NCI-H524 (cell line): ENCODE data around the gene NACC2.

Experiments
- DNase-seq, 2 experiments: peaks; one replicate each; lab custom pipeline; 2025; lab: John Stamatoyannopoulos, UW

Gene NACC2

DNA sequence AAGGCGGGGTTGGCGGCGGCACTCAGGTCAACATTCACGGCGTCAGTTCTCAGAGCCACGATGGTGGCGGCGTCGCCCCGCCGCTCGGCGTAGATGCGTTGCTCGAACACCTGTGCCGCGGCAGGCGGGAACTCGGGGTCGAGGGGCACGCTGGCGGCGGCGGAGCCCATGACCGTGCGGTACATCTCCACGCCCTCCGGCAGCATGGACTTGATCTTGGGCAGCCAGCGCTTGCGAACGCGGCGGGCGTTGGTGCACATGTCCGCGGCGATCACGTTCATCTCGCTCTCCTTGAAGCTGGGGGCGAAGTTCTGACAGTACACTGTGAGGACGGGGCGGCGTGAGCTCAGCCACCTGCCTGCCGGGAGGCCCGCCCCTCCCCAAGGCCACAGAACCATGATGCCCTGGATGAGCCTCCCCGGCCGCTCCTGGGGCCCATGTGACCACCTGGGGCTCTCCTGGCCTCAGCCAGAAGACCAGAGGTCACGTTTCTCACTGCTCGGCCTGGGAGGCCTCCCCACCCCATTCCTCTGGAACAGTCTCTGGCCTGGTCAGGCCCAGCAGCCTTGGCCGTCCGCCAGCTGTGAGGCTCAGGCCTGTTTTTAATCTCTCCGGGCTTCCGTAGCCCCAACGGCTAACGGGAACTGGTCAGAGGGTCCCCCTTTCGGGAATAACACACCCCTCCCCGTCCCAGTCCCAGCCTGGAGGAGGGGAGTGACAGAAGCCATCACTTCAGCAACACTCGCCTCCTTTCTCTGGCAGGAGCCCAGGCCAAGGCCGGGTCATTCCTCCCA lies 83.2 kb downstream of the NACC2 start:
- no peak for DNase-seq

DNA sequence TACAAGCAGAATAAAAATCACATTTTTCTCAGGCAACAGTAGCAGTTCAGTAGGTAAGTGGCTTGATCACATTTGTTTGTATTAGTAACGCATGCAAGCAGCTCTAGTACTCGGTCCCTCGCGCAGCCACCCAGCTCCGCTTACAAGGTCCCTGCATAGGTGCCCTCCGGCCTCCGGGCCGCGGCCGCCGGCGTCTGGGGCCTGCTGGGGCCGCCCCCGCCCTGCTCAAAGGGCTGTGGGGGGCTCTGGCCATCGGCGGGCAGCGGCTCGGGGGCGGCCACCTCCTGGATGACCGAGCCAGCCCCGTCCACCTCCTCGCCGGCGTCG lies 83.8 kb downstream of the NACC2 start:
- DNase-seq, result no peak

DNA sequence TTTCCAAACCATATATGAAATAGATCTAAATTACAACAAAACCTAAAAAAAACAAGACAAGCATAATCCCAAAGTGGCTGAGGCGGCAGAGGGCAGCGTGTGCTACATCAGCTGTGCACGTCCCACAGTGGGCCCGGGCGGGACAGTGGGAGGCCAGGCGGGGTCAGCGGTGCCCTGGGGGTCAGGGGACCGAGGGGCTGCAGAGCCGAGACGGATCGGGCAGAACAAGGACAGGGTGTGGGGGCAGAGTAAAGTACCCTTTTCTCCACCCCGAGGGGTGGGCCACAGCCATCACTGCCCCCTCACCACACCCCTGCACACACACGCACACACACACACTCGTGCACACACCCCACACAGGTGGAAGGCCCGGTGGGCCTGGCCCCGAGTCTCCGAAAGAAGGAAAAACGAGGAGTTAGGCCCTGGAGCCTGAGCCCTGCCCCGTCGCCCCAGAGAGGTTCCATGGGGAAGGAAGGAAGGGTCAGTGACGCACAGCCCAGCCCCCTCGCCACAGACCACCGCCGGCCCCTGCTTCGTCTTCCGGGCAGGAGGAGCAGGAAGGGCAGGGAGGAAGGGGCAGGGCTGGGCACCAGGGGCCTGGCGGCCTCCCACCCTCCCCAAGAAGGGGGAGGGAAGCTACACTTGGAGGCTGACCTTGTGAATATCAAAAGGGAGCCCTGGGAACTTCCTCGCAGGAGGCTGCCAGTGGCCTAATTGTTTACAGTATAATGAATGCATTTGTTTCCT lies 84.3 kb downstream of the NACC2 start:
- DNase-seq, result no peak

DNA sequence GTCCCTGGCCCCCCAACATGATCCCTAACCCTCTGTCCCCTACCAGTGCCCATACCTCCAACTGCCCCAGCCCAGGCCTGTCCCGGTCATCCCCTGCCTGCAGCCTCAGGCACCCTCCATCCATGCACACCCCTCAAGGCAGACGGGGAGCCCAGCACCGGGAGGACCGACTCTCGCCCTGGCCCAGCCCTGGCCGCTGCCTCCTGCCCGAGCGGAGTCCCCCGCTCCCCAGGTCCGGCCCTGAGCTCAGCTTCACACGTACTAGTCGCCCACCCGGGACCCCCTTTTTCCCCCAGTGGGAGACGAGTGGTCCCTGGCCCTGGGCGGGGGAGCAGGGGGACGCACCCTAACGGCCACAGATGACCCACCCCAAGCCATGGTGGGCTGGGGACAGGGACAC lies 84.9 kb downstream of the NACC2 start:
- no peak for DNase-seq

DNA sequence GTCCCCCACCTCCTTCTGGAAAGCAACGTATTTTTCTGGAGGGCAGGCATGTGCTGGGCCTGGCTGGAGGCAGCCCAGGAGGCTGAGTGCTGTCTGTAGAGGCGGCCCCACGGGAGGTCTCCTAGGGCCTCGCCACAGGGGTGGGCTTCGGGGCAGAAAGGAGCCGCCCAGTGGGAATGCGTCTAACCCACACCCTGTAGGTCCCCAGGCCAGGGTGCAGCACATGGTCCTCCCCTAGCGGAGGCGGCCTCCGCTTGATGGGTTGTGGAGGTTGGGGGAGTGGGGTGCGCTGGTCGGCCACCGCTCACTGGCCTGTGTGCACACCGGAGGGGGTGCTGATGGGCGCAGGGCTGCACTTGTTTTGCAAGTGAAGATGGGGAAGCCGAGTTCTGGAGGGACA lies 85.6 kb downstream of the NACC2 start:
- DNase-seq, result no peak

DNA sequence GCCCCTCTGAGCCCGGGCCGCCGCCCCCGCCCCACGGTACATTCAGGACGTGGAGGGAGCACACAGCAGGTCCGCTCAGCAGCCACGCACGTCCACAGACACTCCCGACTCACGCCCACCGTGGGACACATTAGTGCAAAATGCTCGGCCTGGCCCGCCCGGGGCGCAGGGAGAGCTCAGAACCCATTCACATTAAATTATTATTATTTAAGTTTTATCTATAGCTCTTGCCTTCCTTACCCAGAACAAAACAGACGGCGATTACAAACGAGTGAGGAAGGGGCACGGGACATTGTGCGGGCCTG lies 86.4 kb downstream of the NACC2 start:
- DNase-seq, result no peak

DNA sequence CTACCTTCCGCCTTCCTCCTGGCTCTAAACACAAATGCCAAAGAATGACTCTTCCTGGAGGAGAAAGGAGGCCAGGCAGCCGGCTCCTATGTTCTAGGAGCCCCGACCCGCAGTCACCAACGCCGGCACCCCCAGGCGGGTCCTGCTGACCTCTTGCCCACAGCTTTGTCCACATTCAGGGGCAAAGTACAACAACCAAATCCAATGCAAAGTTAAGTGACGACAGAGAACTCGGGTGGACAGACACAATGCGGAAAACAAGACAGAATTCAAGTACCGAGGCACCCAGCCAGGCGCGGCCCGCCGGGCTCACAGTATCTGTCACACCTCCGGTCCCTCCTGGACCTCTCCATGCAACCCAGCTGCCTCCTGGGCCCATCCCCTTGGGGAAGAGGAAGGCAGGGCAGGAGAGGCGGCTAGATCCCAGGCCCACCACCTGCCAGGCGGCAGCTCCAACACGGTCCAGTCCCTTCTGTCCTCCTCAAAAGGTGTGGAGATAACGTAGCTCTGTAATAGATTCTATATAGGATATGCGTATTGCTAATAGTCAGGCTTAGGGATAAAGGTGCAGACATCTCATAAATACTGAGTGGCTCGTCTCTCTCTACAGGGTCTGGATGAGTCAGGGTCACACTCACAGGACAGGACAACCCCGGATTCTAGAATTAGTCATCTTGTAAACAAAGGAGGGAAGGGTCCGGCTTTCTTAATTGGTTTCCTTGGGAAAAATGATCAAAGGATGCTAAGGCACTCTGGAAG lies 87.0 kb downstream of the NACC2 start:
- DNase-seq, result no peak

DNA sequence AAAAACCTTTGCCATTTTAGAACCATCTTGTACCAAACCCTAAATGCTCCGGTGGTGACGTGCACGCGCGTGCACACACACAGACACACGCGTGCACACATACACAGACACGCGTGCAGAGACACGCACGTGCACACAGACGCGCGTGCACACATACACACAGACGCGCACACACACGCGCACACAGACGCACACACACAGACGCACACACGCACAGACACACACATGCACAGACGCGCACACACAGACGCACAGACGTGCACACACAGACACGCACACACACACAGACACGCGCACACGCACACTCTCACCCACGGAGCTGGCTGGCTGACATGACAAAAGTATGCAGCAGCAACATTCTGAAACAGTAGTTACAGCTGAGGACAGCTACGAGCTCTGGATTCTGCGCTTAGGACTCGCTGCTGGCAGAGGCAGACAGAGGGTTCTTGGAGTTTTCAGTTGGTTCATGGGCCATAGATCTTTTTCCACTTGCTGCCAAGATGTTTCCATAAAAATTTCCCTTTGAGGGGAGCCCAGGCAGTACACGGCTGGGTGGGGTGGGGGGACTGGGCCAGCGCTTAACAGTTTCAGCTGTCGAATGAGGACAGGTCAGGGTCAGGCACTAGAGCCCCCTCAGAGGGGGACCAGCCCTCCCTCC lies 87.7 kb downstream of the NACC2 start:
- DNase-seq, result no peak

DNA sequence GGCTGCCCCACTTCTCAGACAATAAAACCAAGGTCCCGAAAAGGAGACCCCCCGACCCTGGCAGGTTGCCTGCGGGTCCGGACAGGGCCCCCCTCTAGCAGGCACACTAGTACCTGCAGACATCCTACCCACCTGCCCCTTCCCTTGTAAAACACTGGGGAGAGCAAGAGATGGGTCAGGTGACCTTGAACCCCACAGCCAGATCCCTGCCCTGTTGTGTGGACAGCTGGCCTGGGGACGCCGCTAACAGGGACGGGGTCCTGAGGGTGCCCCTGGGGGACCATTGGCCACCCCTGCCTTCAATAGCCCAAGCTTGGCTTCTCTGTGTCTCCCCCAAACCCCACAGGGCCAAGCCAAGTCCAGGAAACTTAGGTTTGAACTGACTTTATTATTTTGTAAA lies 88.9 kb downstream of the NACC2 start:
- DNase-seq, result no peak

DNA sequence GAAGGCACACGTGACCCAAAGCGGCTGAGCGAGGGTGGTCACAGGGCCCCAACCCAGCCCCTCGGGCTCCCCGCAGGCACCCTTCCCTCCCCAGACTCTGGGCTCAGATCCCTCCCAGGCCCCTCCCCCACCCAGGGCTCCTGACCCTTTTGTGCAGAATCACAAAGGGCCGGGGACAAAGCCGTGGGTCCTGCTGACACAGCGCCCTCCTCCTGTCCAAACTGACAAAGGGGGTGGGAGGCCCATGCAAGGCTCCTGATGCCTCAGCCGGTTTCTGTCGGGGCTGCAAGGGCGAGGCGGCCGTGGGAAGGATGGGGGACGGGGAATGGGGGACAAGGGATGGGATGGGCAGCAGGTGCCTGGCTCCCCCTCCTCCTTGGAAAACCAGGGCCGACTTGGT lies 90.4 kb downstream of the NACC2 start:
- DNase-seq, result no peak

DNA sequence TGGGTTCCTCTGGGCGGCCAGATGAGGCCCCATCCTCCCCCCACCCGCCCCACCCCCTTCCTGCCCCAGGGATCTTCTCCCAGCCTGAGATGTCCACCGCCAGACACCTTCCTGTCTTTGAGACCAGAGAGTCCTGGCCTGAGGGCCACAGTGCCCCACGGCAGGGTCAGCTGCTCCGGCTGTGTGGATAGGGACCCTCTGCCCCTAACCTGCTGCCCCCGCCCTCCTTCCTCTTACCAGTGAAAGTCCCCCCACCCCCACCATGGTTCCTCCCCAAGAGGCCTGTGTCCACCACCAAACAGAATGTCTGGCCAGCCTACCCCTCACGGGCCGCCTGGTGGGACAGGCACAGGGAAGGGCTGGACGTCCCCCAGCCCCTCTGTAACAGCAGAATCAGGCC lies 90.9 kb downstream of the NACC2 start:
- DNase-seq, result no peak

DNA sequence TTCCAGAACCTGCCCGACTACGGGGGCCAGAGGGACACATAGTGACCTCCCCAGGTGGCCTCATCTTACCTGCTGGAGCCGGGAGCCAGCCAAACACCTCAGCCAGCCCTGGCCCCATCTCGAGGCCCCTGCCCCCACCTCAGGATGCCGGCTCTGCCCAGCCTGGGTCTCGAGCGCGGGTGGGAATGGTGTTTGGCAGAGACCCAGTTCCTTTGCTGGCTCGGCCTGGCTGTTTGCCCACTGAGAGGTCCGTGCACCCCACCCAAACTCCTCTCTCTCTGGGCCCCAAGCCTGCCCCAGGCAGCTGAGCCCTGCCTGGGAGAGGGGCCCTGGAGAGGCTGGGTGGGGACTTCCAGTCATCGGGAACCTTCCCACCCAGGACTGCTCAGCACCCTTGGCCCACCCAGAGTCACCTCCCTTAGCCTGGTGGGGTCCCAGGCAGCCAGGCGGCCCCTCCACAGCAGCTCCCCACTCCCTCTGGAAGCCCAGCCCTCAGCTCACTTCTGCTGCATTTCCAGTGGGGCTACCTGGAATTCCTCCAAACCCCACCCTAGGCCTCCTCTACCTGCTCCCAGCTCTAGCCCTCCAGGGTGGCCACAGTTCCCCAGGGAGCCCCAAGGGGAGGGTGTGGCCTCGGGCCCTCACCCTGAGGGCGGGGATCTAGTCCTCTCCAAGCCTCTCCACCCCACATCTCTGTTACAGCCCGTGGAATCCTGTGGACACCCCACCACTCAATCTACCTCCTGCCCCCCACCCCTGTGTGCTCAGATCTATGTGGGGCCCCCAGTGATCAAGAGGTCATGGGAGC lies 91.5 kb downstream of the NACC2 start:
- DNase-seq, result no peak

DNA sequence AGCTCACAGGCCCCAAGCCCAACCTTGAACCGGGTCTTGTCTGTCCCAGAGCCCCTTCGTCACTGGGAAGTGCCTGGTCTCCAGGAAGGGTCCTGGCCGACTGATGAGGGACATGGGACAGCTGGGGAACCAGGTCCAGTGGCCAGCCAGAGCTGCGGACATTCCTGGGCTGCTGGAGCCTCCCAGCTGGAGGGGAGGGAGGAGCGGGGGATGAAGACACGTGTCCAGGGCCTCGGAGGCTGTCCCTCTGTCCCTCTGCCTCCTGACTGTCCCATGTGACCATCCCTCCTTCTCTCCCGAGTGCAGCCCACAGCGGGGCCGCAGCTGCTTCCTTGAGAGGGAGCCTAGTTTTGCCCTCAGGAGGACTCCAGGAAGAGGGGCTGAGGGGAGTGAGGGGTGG lies 92.2 kb downstream of the NACC2 start:
- no peak for DNase-seq

DNA sequence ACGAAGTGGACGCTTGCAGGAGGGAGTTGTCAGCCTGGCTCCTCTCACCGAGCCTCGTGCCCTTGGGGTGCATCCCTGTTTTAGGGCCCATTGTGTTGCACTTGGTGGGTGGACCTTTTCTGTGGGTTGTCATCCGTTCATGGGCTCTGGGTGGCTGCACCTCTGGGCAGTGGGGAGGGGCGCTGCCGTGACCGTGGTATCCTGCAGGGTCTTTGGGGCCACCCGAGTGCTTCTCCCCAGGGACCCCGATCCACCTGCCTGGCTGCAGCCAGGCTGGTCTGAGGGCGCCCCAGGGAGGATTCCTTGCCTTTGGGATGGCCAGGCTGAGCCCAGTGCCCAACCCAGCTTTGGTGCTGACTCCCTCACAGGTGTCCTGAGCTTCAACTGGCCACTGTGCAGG lies 92.9 kb downstream of the NACC2 start:
- DNase-seq, result no peak

DNA sequence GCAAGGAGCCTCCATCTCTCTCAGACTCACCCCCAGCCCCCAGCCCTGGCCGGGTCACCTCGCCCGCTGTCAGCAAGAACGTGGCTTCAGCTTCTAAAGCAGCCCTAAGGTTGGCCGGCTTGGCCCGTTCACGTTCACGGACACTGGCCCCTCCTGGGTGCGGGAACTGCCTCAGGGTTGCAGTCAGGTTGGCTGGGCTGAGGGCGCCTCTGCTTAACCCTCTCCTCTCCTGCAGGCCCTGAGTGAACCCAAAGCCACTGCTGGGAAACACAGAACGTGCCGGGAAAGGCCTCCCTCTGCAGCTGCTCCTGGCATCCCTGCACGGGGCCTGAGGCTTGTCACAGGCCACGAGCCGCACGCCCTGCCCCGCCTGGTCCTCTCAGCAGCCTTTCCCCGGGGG lies 93.9 kb downstream of the NACC2 start:
- DNase-seq, result no peak

DNA sequence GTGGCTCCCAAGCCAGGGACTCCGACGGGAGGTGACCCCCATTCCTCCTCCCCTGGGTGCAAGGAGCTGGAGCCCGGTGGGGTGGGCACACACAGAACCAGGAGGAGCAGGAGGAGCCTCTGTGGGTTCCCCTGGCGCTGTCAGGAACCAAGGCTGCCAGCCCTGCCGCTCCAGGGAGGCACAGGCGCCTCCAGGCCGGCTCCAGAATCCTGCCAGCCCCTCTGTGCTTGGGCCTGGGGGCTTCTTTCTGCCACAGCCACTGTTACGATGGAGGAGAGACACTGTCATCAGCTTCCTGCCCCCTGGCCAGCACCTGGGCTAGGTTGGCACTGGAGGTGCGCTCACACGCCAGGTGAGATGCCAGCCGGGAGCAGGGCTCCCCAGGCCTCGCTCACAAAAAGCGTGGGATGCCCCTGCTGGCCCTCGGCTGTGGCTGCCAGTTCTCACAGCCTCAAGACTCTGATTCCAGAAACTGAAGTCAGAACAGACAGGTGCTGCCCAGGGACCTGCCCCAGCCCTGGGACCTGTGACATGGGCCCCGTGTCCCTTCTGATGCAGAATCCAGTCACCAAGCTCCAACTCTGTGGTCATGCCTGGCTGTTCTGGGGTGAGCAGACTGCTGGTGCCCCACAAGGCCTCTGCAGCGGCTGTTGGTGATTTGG lies 96.5 kb downstream of the NACC2 start:
- no peak for DNase-seq

DNA sequence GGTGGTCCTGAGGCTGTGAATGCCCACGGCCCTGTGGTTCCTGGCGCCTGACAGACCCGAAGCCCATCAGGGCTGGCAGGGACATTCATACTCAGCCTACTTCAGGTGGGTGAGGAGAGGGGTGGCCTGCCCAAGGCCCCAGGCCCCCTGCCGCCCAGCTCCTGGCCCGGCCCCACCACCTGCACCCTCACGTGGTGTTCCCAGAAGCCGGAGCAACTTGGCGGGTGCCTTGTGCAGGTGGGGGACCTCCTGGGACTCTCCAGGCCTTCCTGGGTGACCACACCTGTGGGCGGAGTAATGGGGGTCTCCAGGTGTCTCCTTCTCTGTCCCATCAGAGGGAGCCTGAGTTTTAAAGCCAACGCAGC lies 97.1 kb downstream of the NACC2 start:
- no peak for DNase-seq

DNA sequence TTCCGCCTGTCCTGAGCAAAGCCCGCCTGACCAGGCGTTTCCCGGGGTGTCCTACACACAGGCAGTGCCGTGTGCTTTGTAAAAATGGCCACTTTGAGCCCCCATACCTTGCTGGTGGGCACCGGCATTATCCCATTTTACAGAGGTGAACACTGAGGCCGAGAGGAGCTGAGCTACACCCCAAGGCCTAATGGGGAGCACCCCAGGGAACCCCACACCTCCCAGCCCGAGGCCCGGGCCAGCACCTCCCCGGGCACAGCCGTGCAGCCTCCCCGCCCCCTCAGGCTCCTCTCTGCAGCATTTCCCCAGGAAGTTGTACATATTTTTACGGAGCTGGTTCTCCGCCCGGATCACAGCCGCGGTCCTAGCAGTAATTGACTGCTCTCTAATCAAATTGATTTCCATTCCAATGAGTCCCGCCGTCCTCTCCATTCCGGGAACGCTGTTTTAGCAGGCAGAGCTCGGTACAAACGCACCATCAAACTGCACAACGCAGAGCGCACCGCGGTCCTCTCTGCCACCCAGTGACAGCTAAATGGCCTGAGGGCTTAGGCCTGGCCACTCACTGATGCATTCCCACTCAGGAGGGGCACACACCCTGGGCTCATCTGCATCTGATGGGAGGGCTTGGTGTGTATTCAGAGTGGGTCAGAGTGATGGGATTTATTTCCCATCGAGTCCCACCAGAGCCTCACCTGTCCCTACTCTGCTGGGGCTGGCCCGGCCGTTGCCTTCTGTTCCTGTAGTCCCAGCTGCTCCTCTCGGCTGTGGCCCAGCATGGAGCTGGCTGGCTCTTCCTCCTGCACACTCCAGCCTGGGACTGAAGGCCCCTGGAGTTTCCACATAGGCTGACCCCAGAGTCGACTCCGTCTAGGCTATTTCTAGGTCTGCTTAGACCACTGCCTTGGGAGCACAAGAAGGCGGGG lies 97.7 kb downstream of the NACC2 start:
- DNase-seq, result no peak

DNA sequence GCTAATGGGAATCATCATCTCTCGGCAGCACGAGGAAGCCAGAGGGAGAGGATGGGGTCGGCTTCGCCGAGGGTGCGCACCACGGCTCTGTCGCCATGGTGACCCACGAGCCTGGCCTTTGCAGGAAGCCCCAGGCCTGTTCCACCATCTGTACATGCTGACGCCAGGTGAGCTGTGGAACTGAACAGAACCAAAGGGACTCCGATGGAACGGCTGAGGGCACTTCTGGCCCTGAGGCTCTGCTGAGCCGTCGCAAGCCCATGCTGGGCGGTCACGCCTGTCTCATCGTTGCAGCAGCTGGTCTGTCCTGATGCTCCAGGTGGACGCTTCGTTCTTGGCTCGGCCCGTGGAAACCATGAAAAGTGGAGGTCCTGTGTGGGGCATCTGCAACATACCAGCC lies 99.3 kb downstream of the NACC2 start:
- peak; percentile 49 to 72 for DNase-seq

DNA sequence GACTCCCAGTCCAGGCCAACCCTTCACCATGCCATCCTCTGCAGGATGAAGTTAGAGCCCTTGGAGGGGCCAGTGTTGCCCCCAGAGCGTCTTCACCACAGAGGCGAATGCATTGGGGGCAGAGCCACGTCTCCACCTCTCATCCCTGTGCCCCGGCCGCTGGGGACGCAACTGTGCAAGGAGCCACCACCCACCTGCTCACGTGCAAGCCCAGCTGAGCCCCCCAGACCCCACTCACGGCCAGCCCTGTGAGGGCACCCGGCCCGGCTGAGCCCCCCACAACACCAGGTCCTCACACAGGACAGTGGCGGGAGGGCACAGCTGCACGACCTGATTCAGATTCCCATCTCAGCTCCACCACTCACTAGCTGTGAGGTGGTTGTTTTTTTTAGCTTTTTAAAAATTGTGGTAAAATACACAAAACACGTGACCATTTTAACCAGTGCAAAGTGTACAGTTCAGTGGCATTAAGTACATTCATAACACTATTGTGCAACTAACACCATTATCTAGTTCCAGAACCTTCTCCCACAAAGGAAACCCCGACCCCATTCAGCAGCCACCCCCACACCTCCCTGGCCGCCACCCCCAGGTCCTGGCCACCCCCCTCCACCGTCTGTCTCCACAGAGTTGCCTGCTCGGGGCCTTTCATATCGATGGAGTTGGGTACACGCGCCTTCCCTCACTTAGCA lies 100.4 kb downstream of the NACC2 start:
- DNase-seq, result no peak
